Neural crest cell (in vitro differentiated cells): Measurements from ENCODE around the gene CHIC2. TPM values are rescaled to one million over a fixed set of nuclear protein-coding genes. Genes with fewer than 3 reads are reported as not detected.

ENCODE experiments used
- DNase-seq: peaks from one replicate; pipeline ENCODE4 v3.0.0; 2021; ENCODE audit warnings: low read depth, mixed read lengths, low spot score
- H3K27ac Mint-ChIP-seq: one replicate; pipeline ENCODE4 v1.8.0; 2021; ENCODE audit warnings: mild to moderate bottlenecking, mixed read lengths; ENCODE audit not compliant: unreplicated experiment
- H3K27me3 Mint-ChIP-seq: 2 replicates; pipeline ENCODE4 v1.8.0; 2021; ENCODE audit warnings: low read depth, mild to moderate bottlenecking, mixed read lengths
- H3K36me3 Mint-ChIP-seq: 2 replicates; pipeline ENCODE4 v1.8.0; 2021; ENCODE audit warnings: low read depth, mild to moderate bottlenecking, mixed read lengths
- H3K4me1 Mint-ChIP-seq: 2 replicates; pipeline ENCODE4 v1.8.0; 2021; ENCODE audit warnings: mixed read lengths
- H3K4me3 Mint-ChIP-seq: one replicate; pipeline ENCODE4 v1.8.0; 2021; ENCODE audit warnings: mild to moderate bottlenecking, mixed read lengths
- H3K9me3 Mint-ChIP-seq: 2 replicates; pipeline ENCODE4 v1.8.0; 2021; ENCODE audit warnings: mixed read lengths
- total RNA-seq: library from RNA; stranded (reverse); gene quantifications from 2 replicates; pipeline ENCODE4 v1.2.1, GENCODE V29; 2021
- TF ChIP-seq, protein P1 (sequence below): fragments of 200-600 bp; sonication (generic); conservative IDR thresholded peaks from 2 replicates; pipeline ENCODE4 v1.5.0; 2021; ENCODE audit warnings: antibody characterized with exemption, mild to moderate bottlenecking

The CHIC2 gene
- total RNA-seq, 1 donor from 2014 or later = 9.5 TPM

DNA sequence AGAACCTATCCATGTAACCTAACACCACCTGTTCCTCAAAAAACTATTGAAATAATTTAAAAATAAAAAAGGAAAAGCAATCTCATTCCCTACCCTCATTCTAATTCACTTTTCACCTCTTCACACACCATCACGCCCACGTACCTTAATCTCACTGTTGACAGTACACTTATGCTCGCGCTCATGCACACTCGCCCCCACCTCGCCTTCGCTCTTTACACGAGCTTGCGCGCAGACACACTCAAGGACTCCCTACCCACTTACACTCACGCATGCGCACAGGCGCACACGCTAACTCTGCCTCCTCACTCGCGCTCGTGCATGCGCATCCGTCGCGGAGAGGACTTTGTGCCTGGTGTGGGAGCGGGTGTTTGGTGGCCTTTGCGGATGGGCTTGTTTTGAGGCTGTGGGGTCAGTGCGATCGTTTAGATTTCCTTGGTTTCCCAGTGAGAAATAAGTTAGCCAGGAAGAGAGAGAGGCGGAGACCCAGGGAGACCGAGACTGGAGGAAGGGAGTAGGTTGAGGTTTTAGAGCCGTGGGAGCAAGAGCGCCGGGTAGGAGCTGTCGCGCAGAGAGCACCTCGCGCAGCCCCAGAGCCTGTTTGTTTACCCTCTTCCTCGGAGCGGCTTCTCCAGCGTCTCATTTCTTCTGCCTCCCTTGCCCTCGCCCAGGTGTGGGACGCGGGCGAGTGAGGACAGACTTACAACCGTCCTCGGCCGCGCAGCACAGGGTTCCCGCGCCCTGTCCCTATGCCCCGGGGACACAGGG is 27.4 kb upstream of the CHIC2 start:
- peaks cover 34% of the 10 kb centered on the region for H3K4me1 Mint-ChIP-seq
- H3K27me3 Mint-ChIP-seq = peaks cover 96% of the 10 kb centered on the region
- no peaks in the 10 kb centered on the region for H3K36me3 Mint-ChIP-seq
- TF ChIP-seq, protein P1, sequence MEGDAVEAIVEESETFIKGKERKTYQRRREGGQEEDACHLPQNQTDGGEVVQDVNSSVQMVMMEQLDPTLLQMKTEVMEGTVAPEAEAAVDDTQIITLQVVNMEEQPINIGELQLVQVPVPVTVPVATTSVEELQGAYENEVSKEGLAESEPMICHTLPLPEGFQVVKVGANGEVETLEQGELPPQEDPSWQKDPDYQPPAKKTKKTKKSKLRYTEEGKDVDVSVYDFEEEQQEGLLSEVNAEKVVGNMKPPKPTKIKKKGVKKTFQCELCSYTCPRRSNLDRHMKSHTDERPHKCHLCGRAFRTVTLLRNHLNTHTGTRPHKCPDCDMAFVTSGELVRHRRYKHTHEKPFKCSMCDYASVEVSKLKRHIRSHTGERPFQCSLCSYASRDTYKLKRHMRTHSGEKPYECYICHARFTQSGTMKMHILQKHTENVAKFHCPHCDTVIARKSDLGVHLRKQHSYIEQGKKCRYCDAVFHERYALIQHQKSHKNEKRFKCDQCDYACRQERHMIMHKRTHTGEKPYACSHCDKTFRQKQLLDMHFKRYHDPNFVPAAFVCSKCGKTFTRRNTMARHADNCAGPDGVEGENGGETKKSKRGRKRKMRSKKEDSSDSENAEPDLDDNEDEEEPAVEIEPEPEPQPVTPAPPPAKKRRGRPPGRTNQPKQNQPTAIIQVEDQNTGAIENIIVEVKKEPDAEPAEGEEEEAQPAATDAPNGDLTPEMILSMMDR = no peak
- no peak overlapping the region for H3K27ac Mint-ChIP-seq
- H3K9me3 Mint-ChIP-seq = no peaks in the 10 kb centered on the region
- DNase-seq = no peak
- peak overlapping the region; percentile 74 for H3K4me3 Mint-ChIP-seq

DNA sequence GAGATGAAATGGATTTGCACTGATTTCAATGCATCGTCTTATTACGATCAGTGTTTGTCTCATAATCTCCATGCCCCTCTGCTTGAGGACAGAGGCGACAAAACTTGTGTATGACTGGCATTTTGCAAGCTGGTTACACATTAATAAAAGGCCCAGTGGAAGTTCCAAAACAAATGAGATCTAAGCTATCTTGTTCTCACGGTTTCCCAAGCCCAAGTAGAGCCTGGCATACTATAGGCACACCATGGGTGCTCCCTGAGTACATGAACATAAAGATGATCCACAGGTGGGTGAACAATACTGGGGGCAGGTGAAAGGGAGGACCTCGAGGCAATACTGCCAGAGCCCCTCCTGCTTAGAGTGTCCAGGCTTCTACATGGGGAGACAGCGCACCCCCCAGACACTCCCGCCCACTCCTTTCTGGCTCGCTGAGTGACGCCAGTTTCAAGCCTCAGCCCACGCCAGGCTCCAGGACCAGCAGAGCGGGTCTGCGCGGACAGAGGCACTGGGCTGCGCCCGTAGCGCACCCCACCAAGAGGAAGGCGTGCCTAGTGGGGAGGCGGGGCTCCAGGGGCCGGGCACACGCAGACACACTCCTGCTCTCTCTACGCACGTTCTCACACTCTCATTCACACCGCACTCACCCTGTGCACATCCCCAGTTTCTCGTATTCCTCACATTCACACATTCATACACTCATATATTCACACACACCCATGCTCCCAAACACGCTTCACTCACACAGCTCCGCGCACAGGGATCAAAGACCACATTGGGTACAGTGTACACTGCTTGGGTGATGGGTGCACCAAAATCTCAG is 26.6 kb upstream of the CHIC2 start:
- H3K9me3 Mint-ChIP-seq = no peaks in the 10 kb centered on the region
- no peak for DNase-seq
- H3K36me3 Mint-ChIP-seq = no peaks in the 10 kb centered on the region
- peaks cover 26% of the 10 kb centered on the region for H3K4me1 Mint-ChIP-seq
- peak overlapping the region; percentile 74 for H3K4me3 Mint-ChIP-seq
- H3K27me3 Mint-ChIP-seq = peaks cover 96% of the 10 kb centered on the region
- TF ChIP-seq, protein P1 = no peak
- H3K27ac Mint-ChIP-seq = no peak overlapping the region

DNA sequence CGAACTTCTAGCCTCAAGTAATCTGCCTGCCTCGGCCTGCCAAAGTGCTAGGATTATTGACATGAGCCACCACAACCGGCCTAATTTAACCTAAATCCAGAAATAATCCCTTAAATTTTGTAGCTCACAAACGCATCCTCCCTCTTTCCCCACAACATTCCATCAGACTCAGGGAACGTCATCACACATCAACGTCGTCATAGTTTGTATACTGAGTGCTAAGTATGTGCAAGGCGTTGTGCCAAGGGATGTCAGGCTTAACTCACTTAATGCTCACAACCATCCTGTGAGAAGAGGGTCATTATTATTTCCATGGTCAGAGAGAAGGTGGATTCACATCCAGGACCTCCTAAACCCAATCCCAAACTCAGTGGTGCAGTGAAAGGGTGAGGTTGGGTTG is 26.0 kb upstream of the CHIC2 start:
- Mint-ChIP-seq H3K9me3 (no peaks in the 10 kb centered on the region), H3K4me1 (peaks cover 20% of the 10 kb centered on the region), H3K27ac (no peak overlapping the region), H3K27me3 (peaks cover 96% of the 10 kb centered on the region), H3K36me3 (no peaks in the 10 kb centered on the region), H3K4me3 (no peak overlapping the region)
- no peak for DNase-seq
- TF ChIP-seq, protein P1 = no peak

DNA sequence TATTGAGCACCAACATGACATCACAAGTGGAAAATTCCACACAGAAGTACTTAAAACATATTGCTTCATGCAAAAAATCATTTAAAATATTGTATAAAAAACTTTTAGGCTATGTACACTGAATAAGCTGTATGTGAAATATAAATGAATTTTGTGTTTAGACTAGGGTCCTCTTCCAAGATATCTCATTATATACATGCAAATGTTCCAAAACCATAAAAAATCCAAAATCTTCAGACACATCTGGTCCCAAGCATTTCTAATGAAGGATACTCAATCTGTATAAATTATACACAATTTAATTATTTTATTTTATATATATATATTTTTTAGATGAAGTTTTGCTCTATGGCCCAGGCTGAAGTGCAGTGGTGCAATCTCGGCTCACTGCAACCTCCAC is 25.5 kb upstream of the CHIC2 start:
- Mint-ChIP-seq H3K27ac (no peak overlapping the region), H3K36me3 (no peaks in the 10 kb centered on the region), H3K9me3 (no peaks in the 10 kb centered on the region), H3K4me1 (peaks cover 15% of the 10 kb centered on the region), H3K4me3 (no peak overlapping the region), H3K27me3 (peaks cover 94% of the 10 kb centered on the region)
- DNase-seq = no peak
- TF ChIP-seq, protein P1 = no peak

DNA sequence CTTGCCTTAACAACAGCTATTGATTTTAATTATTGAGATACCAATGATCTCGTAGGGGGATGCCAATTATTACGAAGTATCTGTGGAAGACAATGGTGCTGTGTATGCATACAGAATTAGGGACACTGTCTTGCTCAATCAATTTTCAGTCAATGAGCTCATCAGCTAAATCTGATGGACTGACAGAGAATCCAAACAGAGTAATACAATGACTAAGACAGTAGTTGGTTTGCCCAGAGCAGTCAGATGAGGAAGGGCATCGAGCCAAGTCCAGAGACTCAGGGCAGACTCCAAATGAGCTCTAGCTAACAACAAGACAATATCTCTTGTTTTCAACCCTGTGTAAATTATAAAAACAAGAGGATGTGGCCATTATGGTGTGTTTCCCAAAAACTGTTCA is 20.9 kb upstream of the CHIC2 start:
- H3K27me3 Mint-ChIP-seq = peaks cover 57% of the 10 kb centered on the region
- DNase-seq = no peak
- TF ChIP-seq, protein P1 = no peak
- no peak overlapping the region for H3K4me3 Mint-ChIP-seq
- no peak overlapping the region for H3K27ac Mint-ChIP-seq
- no peaks in the 10 kb centered on the region for H3K4me1 Mint-ChIP-seq
- H3K36me3 Mint-ChIP-seq = no peaks in the 10 kb centered on the region
- no peaks in the 10 kb centered on the region for H3K9me3 Mint-ChIP-seq
